Erythroblast (primary cell): ENCODE measurements around the gene ADGRD1.

ENCODE experiments used
- GATA1 ChIP-seq: IDR thresholded peaks from 2 replicates; pipeline ENCODE4 v1.6.1; 2011; ENCODE audit warnings: low read depth, mild to moderate bottlenecking, control low read depth, low read length, moderate library complexity
- POLR2A ChIP-seq: IDR thresholded peaks from 2 replicates; pipeline ENCODE4 v1.6.1; 2011; ENCODE audit warnings: mild to moderate bottlenecking, low read length

DNA sequence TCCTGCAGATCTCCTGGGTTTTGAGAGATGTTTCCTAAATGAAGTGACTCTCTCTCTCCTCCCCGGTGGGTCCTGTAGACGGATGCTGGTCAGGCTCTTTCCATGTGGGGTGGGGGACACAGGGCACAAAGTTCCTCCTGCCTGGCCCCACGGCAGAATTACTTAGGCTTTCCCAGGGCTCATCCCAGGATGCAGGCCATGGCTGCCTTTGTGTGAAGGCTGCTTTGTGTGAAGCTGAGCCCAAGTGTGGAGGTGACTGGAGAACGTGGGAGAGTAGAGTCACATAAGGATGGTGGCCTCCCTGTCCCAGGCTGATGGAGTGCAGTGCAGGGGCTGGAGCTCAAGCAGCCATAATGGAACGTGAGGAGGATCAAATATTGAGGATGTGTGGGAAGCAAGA lies 200.2 kb downstream of the ADGRD1 start:
- TF ChIP-seq POLR2A (no peak), GATA1 (no peak)
